ENCODE results near the gene OR52D1.

OR52D1 gene

GRCh38 chr11:5514841-5515240, 26.4 kb downstream of the OR52D1 start:
- H3K4me3 ChIP-seq (ENCODE audit: low read depth, low read length) = no peak overlapping the region
- H3K9me3 ChIP-seq (ENCODE audit: control insufficient read depth, insufficient read depth, low read depth, low read length) = no peaks in the 10 kb centered on the region
- no peak overlapping the region for H3K9ac ChIP-seq (ENCODE audit: low read length)
- H3K27ac ChIP-seq (ENCODE audit: low read depth, low read length) = no peak overlapping the region
- H3K36me3 ChIP-seq (ENCODE audit: control insufficient read depth, insufficient read depth, low read length) = no peaks in the 10 kb centered on the region
- H3K27me3 ChIP-seq (ENCODE audit: control insufficient read depth, insufficient read depth, low read length) = no peaks in the 10 kb centered on the region
- no peaks in the 10 kb centered on the region for H3K4me1 ChIP-seq (ENCODE audit: control insufficient read depth, insufficient read depth, low read length)

DNA sequence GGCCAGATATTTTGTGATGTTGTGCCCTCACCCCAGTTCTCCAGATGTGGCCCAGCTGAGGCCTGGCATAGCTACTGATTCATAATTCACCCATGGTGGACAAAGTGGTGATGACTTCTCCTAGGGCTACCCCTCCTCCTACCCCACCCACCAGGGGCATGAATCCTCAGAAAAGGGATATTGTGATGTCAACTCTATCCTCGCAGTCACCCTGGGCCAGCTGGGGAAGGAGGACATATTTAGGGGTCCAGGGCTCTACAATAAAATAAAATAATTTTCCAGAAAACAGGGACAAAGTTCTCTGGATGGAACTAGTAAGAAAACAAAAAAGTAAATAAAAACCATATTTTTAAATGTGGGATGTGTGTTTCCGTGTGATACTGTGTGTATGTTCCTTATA, 28.1 kb downstream of the OR52D1 start, which contains the start of gene UBQLNL:
TSS of gene UBQLNL (minus strand) at position 101 of the 400 bp plus-strand sequence. CDS start 258 bp downstream, outside the sequence.
- H3K4me3 ChIP-seq (ENCODE audit: low read depth, low read length) = no peak within 1 kb of the TSS
- no peaks in the 10 kb centered on the region for H3K36me3 ChIP-seq (ENCODE audit: control insufficient read depth, insufficient read depth, low read length)
- H3K9me3 ChIP-seq (ENCODE audit: control insufficient read depth, insufficient read depth, low read depth, low read length) = no peaks in the 10 kb centered on the region
- no peaks in the 10 kb centered on the region for H3K27me3 ChIP-seq (ENCODE audit: control insufficient read depth, insufficient read depth, low read length)
- H3K27ac ChIP-seq (ENCODE audit: low read depth, low read length) = no peak within 1 kb of the TSS
- H3K9ac ChIP-seq (ENCODE audit: low read length) = no peak within 1 kb of the TSS
- no peaks in the 10 kb centered on the region for H3K4me1 ChIP-seq (ENCODE audit: control insufficient read depth, insufficient read depth, low read length)

GRCh38 chr11:5521540-5521939, 33.1 kb downstream of the OR52D1 start:
- Histone ChIP-seq H3K9me3 (ENCODE audit: control insufficient read depth, insufficient read depth, low read depth, low read length) (no peaks in the 10 kb centered on the region), H3K27me3 (ENCODE audit: control insufficient read depth, insufficient read depth, low read length) (peaks cover 4% of the 10 kb centered on the region; the same call in 1 of the 2 replicates)

DNA sequence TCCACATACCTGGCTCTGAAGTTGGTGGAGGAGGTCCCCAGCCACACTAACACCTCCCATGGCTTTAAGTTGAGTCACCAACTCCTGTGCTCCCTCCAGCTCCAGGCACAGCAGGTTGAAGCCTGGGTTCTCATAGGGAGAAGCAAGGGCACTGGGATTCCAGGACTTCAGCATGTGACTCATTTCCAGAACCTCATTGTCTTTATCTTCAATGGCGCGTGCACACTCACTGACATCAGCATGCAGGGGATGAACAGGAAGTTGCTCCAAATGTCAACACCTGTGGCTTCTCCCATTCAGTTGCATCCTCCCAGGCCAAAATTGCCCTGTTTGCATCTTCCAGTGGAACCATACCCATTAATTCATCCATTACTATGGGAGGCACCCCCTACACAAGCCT, 33.8 kb downstream of the OR52D1 start:
- Histone ChIP-seq H3K9me3 (ENCODE audit: control insufficient read depth, insufficient read depth, low read depth, low read length) (no peaks in the 10 kb centered on the region), H3K36me3 (ENCODE audit: control insufficient read depth, insufficient read depth, low read length) (no peaks in the 10 kb centered on the region), H3K9ac (ENCODE audit: low read length) (no peak overlapping the region), H3K27me3 (ENCODE audit: control insufficient read depth, insufficient read depth, low read length) (peaks cover 4% of the 10 kb centered on the region; the same call in 1 of the 2 replicates), H3K4me1 (ENCODE audit: control insufficient read depth, insufficient read depth, low read length) (peaks cover 10% of the 10 kb centered on the region; the same call in 1 of the 2 replicates), H3K4me3 (ENCODE audit: low read depth, low read length) (no peak overlapping the region), H3K27ac (ENCODE audit: low read depth, low read length) (no peak overlapping the region)

More at GRCh38 chr11:5521540-5521939, 33.1 kb downstream of the OR52D1 start:
- no peak overlapping the region for H3K27ac ChIP-seq (ENCODE audit: low read depth, low read length)
- H3K4me3 ChIP-seq (ENCODE audit: low read depth, low read length) = no peak overlapping the region
- H3K36me3 ChIP-seq (ENCODE audit: control insufficient read depth, insufficient read depth, low read length) = no peaks in the 10 kb centered on the region
- no peak overlapping the region for H3K9ac ChIP-seq (ENCODE audit: low read length)
- peaks cover 10% of the 10 kb centered on the region; the same call in 1 of the 2 replicates for H3K4me1 ChIP-seq (ENCODE audit: control insufficient read depth, insufficient read depth, low read length)

GRCh38 chr11:5524756-5525155, 36.3 kb downstream of the OR52D1 start:
- Histone ChIP-seq H3K9me3 (ENCODE audit: control insufficient read depth, insufficient read depth, low read depth, low read length) (no peaks in the 10 kb centered on the region), H3K27me3 (ENCODE audit: control insufficient read depth, insufficient read depth, low read length) (peaks cover 4% of the 10 kb centered on the region), H3K4me1 (ENCODE audit: control insufficient read depth, insufficient read depth, low read length) (peaks cover 10% of the 10 kb centered on the region; the same call in 1 of the 2 replicates), H3K36me3 (ENCODE audit: control insufficient read depth, insufficient read depth, low read length) (no peaks in the 10 kb centered on the region), H3K27ac (ENCODE audit: low read depth, low read length) (no peak overlapping the region), H3K9ac (ENCODE audit: low read length) (no peak overlapping the region), H3K4me3 (ENCODE audit: low read depth, low read length) (no peak overlapping the region)

- H3K36me3 ChIP-seq (ENCODE audit: control insufficient read depth, insufficient read depth, low read length) = no peaks in the 10 kb centered on the region
- H3K4me3 ChIP-seq (ENCODE audit: low read depth, low read length) = no peak overlapping the region
- H3K27ac ChIP-seq (ENCODE audit: low read depth, low read length) = no peak overlapping the region
- H3K4me1 ChIP-seq (ENCODE audit: control insufficient read depth, insufficient read depth, low read length) = peaks cover 10% of the 10 kb centered on the region; the same call in 1 of the 2 replicates
- no peaks in the 10 kb centered on the region for H3K9me3 ChIP-seq (ENCODE audit: control insufficient read depth, insufficient read depth, low read depth, low read length)
- no peak overlapping the region for H3K9ac ChIP-seq (ENCODE audit: low read length)
- peaks cover 4% of the 10 kb centered on the region for H3K27me3 ChIP-seq (ENCODE audit: control insufficient read depth, insufficient read depth, low read length)
These were observed 39.2 kb downstream of the OR52D1 start for GRCh38 chr11:5527716-5528115.

DNA sequence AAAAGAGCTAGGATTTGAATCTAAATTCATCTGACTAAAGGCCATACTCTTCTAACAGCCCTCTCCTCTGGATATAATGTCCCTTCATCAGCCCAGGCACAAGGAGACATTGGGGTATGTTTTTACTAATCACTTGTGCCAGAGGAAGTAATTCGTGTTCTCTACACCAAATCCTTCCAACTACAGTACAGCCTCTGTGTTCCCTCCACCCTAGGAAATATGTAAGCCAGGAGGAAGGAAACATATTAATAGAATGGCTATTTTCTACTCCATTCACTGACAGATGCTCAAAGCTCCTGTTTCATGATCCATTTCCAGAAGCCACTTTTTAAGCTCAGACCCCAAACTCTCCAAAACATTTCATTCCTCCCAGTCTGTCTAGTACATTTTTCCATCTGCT, 40.0 kb downstream of the OR52D1 start:
- Histone ChIP-seq H3K9me3 (ENCODE audit: control insufficient read depth, insufficient read depth, low read depth, low read length) (no peaks in the 10 kb centered on the region), H3K36me3 (ENCODE audit: control insufficient read depth, insufficient read depth, low read length) (no peaks in the 10 kb centered on the region), H3K9ac (ENCODE audit: low read length) (no peak overlapping the region), H3K4me3 (ENCODE audit: low read depth, low read length) (no peak overlapping the region), H3K4me1 (ENCODE audit: control insufficient read depth, insufficient read depth, low read length) (peaks cover 10% of the 10 kb centered on the region; the same call in 1 of the 2 replicates), H3K27ac (ENCODE audit: low read depth, low read length) (no peak overlapping the region), H3K27me3 (ENCODE audit: control insufficient read depth, insufficient read depth, low read length) (no peaks in the 10 kb centered on the region; the same call in none of the 2 replicates)

- no peaks in the 10 kb centered on the region for H3K9me3 ChIP-seq (ENCODE audit: control insufficient read depth, insufficient read depth, low read depth, low read length)
- H3K36me3 ChIP-seq (ENCODE audit: control insufficient read depth, insufficient read depth, low read length) = no peaks in the 10 kb centered on the region
- H3K4me1 ChIP-seq (ENCODE audit: control insufficient read depth, insufficient read depth, low read length) = no peaks in the 10 kb centered on the region
- no peak overlapping the region for H3K9ac ChIP-seq (ENCODE audit: low read length)
- no peaks in the 10 kb centered on the region; the same call in 1 of the 2 replicates for H3K27me3 ChIP-seq (ENCODE audit: control insufficient read depth, insufficient read depth, low read length)
- H3K27ac ChIP-seq (ENCODE audit: low read depth, low read length) = no peak overlapping the region
- no peak overlapping the region for H3K4me3 ChIP-seq (ENCODE audit: low read depth, low read length)
These were observed 42.8 kb downstream of the OR52D1 start for GRCh38 chr11:5531053-5531831.

- Histone ChIP-seq H3K36me3 (ENCODE audit: control insufficient read depth, insufficient read depth, low read length) (no peaks in the 10 kb centered on the region), H3K9me3 (ENCODE audit: control insufficient read depth, insufficient read depth, low read depth, low read length) (no peaks in the 10 kb centered on the region), H3K27ac (ENCODE audit: low read depth, low read length) (no peak overlapping the region), H3K4me1 (ENCODE audit: control insufficient read depth, insufficient read depth, low read length) (no peaks in the 10 kb centered on the region), H3K9ac (ENCODE audit: low read length) (no peak overlapping the region), H3K27me3 (ENCODE audit: control insufficient read depth, insufficient read depth, low read length) (no peaks in the 10 kb centered on the region), H3K4me3 (ENCODE audit: low read depth, low read length) (no peak overlapping the region)
These were observed 45.6 kb downstream of the OR52D1 start for GRCh38 chr11:5534046-5534445.

DNA sequence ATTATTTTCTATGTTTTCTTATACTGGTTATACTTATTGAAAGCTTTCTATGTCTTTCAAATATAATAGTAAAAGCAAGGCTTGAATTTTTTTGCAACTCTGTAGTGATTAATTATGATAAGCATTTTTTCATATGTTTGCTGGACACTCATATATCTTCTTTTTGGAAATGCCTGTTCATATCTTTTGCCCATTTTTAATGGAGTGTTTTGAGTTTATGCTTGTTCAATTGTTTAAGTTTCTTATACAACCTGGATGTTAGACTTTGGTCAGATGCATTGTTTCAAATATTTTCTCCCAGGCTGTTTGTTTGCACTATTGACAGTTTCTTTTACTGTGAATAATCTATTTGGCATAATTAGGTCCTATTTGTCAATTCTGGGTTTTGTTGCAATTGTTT, 48.0 kb downstream of the OR52D1 start:
- H3K9me3 ChIP-seq (ENCODE audit: control insufficient read depth, insufficient read depth, low read depth, low read length) = no peaks in the 10 kb centered on the region
- H3K27ac ChIP-seq (ENCODE audit: low read depth, low read length) = no peak overlapping the region
- H3K4me3 ChIP-seq (ENCODE audit: low read depth, low read length) = no peak overlapping the region
- no peaks in the 10 kb centered on the region for H3K27me3 ChIP-seq (ENCODE audit: control insufficient read depth, insufficient read depth, low read length)
- H3K9ac ChIP-seq (ENCODE audit: low read length) = no peak overlapping the region
- no peaks in the 10 kb centered on the region for H3K4me1 ChIP-seq (ENCODE audit: control insufficient read depth, insufficient read depth, low read length)
- H3K36me3 ChIP-seq (ENCODE audit: control insufficient read depth, insufficient read depth, low read length) = no peaks in the 10 kb centered on the region
